NCI-H2227 treated with DMSO at 0.1 percent for 48 hours (cell line): ENCODE data around the gene ARMH4.

Experiments
- DNase-seq: peaks from one replicate; lab custom pipeline; 2025; lab: John Stamatoyannopoulos, UW

Gene ARMH4

GRCh38 chr14:58098507-58098906 lies 53.5 kb downstream of the ARMH4 start:
- DNase-seq, result no peak

GRCh38 chr14:58096731-58097130 lies 55.3 kb downstream of the ARMH4 start:
- no peak for DNase-seq

GRCh38 chr14:58091883-58092630 lies 60.0 kb downstream of the ARMH4 start:
- no peak for DNase-seq

GRCh38 chr14:58089612-58090011 lies 62.4 kb downstream of the ARMH4 start:
- no peak for DNase-seq

- DNase-seq, result no peak
Observed at GRCh38 chr14:58088961-58089360, 63.1 kb downstream of the ARMH4 start.

- DNase-seq, result no peak
Observed at GRCh38 chr14:58085877-58086276, 66.1 kb downstream of the ARMH4 start.

GRCh38 chr14:58082491-58083098 lies 69.4 kb downstream of the ARMH4 start:
- DNase-seq, result peak; percentile 18

GRCh38 chr14:58082011-58082410 lies 70.0 kb downstream of the ARMH4 start:
- DNase-seq, result no peak

GRCh38 chr14:58078471-58078870 lies 73.5 kb downstream of the ARMH4 start:
- no peak for DNase-seq

- no peak for DNase-seq
Observed at GRCh38 chr14:58078068-58078467, 73.9 kb downstream of the ARMH4 start.

GRCh38 chr14:58077621-58078020 lies 74.4 kb downstream of the ARMH4 start:
- no peak for DNase-seq

- no peak for DNase-seq
Observed at GRCh38 chr14:58073516-58073915, 78.5 kb downstream of the ARMH4 start.

GRCh38 chr14:58072288-58073071 lies 79.5 kb downstream of the ARMH4 start:
- peak; percentile 82 for DNase-seq

- DNase-seq, result no peak
Observed at GRCh38 chr14:58071341-58071740, 80.7 kb downstream of the ARMH4 start.

GRCh38 chr14:58068306-58068705 lies 83.7 kb downstream of the ARMH4 start:
- no peak for DNase-seq

- DNase-seq, result no peak
Observed at GRCh38 chr14:58066115-58066514, 85.9 kb downstream of the ARMH4 start.

- no peak for DNase-seq
Observed at GRCh38 chr14:58061581-58061980, 90.4 kb downstream of the ARMH4 start.

- no peak for DNase-seq
Observed at GRCh38 chr14:58060898-58061297, 91.1 kb downstream of the ARMH4 start.

- DNase-seq, result no peak
Observed at GRCh38 chr14:58060077-58060476, 91.9 kb downstream of the ARMH4 start.

- no peak for DNase-seq
Observed at GRCh38 chr14:58059126-58059525, 92.9 kb downstream of the ARMH4 start.

- DNase-seq, result no peak
Observed at GRCh38 chr14:58055497-58056010, 96.5 kb downstream of the ARMH4 start.

- no peak for DNase-seq
Observed at GRCh38 chr14:58054100-58054499, 97.9 kb downstream of the ARMH4 start.

- no peak for DNase-seq
Observed at GRCh38 chr14:58048219-58048618, 103.8 kb downstream of the ARMH4 start.
